HG03342 (cell line): ENCODE results near the gene ITGAX.
"Not testable (repeated sequence)": the region's sequence is repeated elsewhere in the genome, so short reads cannot be mapped to it uniquely, and the experiment has no call there.

Experiments
- ATAC-seq: cut with Tn5 transposase; IDR thresholded peaks from one replicate; pipeline ENCODE4 v1.9.1; 2021; ENCODE audit warnings: mild to moderate bottlenecking, moderate library complexity; ENCODE audit not compliant: unreplicated experiment

ITGAX gene

DNA sequence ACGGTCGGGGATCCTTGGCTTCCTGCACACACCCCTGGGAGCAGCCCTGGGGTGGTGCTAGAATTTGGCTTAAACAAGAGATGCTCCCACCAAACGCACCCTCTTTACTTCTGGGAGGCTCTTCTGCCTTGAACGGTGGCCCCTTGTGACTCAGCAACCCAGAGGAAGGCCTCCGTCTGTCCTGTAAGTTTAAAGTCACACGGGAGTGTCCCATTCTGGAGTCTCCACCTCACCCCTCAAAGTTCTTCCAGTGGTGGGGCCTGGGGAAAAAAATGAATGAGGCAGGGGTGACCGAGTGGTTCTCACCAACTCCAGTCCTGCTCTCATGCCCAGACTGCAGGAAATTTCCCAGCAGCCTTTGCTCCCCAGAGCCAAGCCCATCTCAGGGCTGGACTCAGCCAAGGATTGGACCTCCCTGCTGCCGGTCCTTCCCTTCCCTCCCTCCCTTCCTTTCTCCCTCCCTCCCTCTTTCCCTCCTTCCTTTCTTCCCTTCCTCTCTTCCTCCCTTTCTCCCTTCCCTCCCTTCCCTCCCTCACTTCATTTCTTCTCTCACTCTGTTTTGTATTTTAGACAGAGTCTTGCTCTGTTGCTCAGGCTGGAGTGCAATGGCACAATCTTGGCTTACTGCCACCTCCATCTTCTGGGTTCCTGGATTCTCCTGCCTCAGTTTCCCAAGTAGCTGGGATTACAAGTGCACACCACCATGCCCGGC, 49.5 kb downstream of the ITGAX start:
- ATAC-seq = no peak

GRCh38 chr16:31407406-31407805, 52.4 kb downstream of the ITGAX start:
- no peak for ATAC-seq

DNA sequence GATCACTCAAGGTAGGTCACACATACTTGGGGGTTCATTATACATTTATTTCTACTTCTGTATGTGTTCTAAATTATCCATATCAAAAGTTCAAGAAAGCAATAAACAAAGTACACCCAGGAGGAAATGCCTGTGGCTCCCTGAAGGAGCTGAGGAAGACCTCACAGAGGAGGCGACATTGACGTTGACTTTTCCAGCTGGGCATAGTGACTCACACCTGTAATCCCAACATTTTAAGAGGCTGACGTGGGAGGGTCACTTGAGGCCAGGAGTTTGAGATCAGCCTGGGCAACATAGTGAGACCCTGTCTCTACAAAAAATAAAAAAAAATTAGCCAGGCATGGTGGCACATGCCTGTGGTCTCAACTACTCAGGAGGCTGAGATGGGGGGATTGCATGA, 54.5 kb downstream of the ITGAX start:
- no peak for ATAC-seq

GRCh38 chr16:31410082-31410481, 55.1 kb downstream of the ITGAX start:
- ATAC-seq = no peak

- no peak for ATAC-seq
Observed at GRCh38 chr16:31411024-31411844, 56.3 kb downstream of the ITGAX start.

DNA sequence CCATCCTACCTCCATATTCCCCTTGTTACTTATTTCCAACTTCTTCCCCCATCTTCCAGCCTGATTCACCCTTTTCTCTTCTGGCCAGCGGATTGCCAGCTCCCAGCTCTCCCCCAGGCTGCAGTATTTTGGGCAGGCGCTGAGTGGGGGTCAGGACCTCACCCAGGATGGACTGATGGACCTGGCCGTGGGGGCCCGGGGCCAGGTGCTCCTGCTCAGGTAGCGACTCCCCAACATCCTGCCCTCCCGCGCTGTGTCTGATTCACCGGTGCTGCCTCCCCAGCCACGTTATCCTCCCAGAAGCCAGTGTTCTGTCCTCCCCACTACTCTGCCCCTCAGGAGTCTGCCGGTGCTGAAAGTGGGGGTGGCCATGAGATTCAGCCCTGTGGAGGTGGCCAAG, 57.8 kb downstream of the ITGAX start:
- ATAC-seq = no peak

GRCh38 chr16:31413381-31413780, 58.4 kb downstream of the ITGAX start:
- no peak for ATAC-seq

DNA sequence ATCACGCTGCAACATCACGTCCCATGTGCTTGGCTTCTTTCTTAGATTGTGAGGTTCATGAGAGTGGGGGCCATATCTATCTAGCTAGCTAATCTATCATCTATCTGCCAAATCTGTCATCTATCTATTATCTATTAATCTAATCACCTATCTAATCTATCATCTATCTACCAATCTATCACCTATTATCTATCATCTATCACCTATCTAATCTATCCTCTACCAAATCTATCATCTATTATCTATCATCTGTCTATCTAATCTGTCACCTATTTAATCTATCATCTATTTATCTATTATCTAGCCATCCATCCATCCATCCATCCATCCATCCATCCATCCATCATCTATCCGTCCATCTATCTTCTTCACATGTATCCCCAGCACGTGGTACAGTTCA, 59.0 kb downstream of the ITGAX start:
- no peak for ATAC-seq

DNA sequence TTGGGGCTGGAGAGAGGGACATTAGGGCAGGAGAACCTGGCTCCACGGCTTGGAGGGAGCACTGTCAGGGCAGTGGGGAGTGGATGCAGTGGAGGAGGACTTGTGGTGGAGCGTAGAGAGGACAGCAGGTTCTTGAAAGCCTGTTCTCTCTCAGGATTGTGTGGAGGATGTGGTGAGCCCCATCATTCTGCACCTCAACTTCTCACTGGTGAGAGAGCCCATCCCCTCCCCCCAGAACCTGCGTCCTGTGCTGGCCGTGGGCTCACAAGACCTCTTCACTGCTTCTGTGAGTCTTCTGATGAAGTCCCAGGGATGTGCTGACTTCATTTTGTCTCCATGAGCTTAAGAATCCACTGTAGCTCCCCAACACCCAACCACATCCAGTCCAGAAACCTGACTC, 59.7 kb downstream of the ITGAX start:
- no peak for ATAC-seq

- no peak for ATAC-seq
Observed at GRCh38 chr16:31416371-31416770, 61.4 kb downstream of the ITGAX start.

GRCh38 chr16:31417036-31417435, 62.1 kb downstream of the ITGAX start:
- not testable (repeated sequence) for ATAC-seq

- ATAC-seq = no peak
Observed at GRCh38 chr16:31417916-31418315, 62.9 kb downstream of the ITGAX start.

GRCh38 chr16:31420037-31420436, 65.1 kb downstream of the ITGAX start:
- no peak for ATAC-seq

GRCh38 chr16:31421587-31421986, 66.6 kb downstream of the ITGAX start:
- no peak for ATAC-seq

DNA sequence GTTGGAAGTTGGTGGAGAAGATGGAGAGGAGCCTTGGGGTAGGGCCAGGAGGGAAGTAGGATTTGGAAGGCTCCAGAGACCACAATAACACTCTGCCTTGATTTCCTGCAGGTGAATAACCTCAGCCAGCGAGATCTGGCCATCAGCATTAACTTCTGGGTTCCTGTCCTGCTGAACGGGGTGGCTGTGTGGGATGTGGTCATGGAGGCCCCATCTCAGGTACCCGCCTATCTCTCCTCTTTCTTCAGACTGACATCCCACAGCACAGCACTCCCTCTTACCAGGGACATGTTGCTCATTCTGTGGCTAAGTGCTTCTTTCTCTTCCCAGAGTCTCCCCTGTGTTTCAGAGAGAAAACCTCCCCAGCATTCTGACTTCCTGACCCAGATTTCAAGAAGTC, 68.3 kb downstream of the ITGAX start:
- ATAC-seq = no peak

GRCh38 chr16:31423801-31424200, 68.8 kb downstream of the ITGAX start:
- ATAC-seq = no peak

DNA sequence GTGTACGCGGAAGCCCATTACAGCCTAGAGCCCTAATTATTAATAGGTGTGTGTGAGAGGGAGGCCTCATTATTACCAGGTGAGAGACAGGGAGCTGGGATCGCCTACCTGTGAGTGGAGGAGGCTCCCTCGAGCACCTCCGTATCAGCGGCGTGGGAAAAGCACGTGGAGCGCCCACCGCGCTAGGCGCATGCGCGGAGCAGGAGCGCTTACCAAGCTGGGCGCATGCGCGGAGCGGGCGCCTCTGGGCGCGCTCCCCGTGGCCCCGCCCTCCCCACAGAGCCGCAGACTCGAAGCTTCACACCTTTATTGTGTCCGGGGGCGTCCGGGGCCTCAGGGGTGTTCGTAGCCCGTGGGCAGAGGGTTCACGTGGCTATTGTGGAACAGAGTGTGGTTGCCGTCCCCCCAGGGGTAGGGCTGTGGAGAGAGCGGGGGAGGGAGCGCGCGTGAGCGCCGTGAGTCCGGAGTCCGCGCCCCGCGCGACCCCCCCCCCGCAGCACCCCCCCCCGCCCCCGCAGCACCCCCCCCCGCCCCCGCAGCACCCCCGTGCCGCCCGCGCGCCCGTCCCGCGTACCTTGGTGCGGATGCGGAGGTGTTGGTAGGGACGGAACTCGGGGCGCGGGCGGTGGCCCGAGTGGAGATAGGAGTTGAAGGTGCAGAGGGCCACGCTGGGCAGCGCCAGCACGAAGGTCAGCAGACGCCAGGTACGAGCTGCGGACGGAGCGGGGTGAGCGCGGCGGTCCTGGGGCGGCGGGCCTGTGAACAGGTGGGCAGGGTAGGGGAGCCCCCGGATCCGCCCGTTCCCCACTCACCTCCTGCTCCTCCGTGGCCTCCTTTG, 72.7 kb downstream of the ITGAX start:
- no peak for ATAC-seq

- no peak for ATAC-seq
Observed at GRCh38 chr16:31428279-31428597, 73.3 kb downstream of the ITGAX start, which contains the start of gene COX6A2. Gene COX6A2 (minus strand): TSS chr16:31428360. CDS start chr16:31428325, 35 bp downstream.

- ATAC-seq = no peak
Observed at GRCh38 chr16:31428638-31429247, 73.8 kb downstream of the ITGAX start.

DNA sequence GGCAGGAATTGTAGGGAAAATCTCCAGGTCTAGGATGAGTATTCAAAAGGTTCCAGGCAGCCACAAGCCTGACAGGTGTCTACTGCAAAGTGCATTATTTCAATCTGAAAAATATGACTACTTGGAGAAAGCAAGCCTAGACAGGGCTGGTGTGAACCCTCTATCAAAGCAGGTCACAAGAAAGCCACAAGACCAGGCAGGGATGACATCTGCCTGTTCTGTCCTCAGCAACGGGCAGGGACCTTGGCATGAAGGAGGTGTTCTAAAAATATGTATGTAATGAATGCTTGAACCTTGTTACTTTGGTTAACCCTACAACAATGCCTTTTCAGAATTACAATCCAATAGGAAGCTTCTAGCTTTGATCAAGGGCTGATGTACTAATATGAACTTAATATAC, 74.3 kb downstream of the ITGAX start:
- ATAC-seq = no peak

DNA sequence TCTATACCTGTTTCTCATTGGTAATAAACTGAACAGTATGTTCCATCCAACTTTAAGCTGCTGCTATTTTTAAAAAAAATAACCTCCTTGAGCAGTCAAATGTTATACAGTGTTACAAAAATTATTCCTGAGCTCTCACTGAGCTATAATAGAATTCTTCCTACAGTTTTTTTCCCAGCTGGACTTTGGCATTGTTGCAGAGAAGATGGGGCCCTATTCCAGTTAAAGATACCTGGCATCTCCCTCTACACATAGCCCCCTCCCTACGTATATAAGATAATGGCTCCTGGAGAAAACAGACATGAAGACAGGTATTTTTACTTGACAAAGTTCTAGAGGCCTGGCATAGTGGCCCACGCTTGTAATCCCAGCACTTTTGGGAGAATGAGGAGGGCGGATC, 74.8 kb downstream of the ITGAX start:
- ATAC-seq = no peak
